Hematopoietic multipotent progenitor cell treated with erythropoietin and hydrocortisone succinate and interleukin-3 and kit ligand, for 4 days (in vitro differentiated cells): ENCODE data around the gene DACH2.

Experiments used
- DNase-seq: peaks from one replicate; pipeline ENCODE4 v3.0.0-alpha.2; 2015

Gene DACH2

GRCh38 chrX:86329174-86329573, 180.9 kb downstream of the DACH2 start:
- no peak for DNase-seq

GRCh38 chrX:86348669-86349068, 200.4 kb downstream of the DACH2 start:
- peak; percentile 2 for DNase-seq

GRCh38 chrX:86349115-86349514, 200.9 kb downstream of the DACH2 start:
- DNase-seq = no peak

- no peak for DNase-seq
These were observed 221.8 kb downstream of the DACH2 start for GRCh38 chrX:86369847-86370630.

- DNase-seq = no peak
These were observed 222.7 kb downstream of the DACH2 start for GRCh38 chrX:86370927-86371326.

- DNase-seq = no peak
These were observed 231.0 kb downstream of the DACH2 start for GRCh38 chrX:86379209-86379608.

GRCh38 chrX:86383681-86384540, 235.7 kb downstream of the DACH2 start:
- no peak for DNase-seq

- DNase-seq = no peak
These were observed 259.1 kb downstream of the DACH2 start for GRCh38 chrX:86407371-86407770.

- DNase-seq = no peak
These were observed 273.5 kb downstream of the DACH2 start for GRCh38 chrX:86421771-86422170.

GRCh38 chrX:86436116-86436515, 287.9 kb downstream of the DACH2 start:
- no peak for DNase-seq

- DNase-seq = no peak
These were observed 307.2 kb downstream of the DACH2 start for GRCh38 chrX:86455495-86455894.

GRCh38 chrX:86460760-86461159, 312.5 kb downstream of the DACH2 start:
- no peak for DNase-seq

- DNase-seq = no peak
These were observed 356.0 kb downstream of the DACH2 start for GRCh38 chrX:86504297-86504696.

GRCh38 chrX:86507331-86507730, 359.1 kb downstream of the DACH2 start:
- no peak for DNase-seq

GRCh38 chrX:86579777-86580176, 431.5 kb downstream of the DACH2 start:
- no peak for DNase-seq

- DNase-seq = no peak
These were observed 456.4 kb downstream of the DACH2 start for GRCh38 chrX:86604607-86605006.

- DNase-seq = no peak
These were observed 548.7 kb downstream of the DACH2 start for GRCh38 chrX:86696951-86697350.

GRCh38 chrX:86711531-86712180, 563.4 kb downstream of the DACH2 start:
- DNase-seq = no peak

- no peak for DNase-seq
These were observed 566.2 kb downstream of the DACH2 start for GRCh38 chrX:86714441-86714840.

GRCh38 chrX:86724277-86724676, 576.0 kb downstream of the DACH2 start:
- DNase-seq = no peak

GRCh38 chrX:86747091-86747490, 598.8 kb downstream of the DACH2 start:
- no peak for DNase-seq

- DNase-seq = no peak
These were observed 657.0 kb downstream of the DACH2 start for GRCh38 chrX:86805241-86805640.

GRCh38 chrX:86806786-86807185, 658.5 kb downstream of the DACH2 start:
- DNase-seq = peak; percentile 37

GRCh38 chrX:86809651-86810050, 661.4 kb downstream of the DACH2 start:
- DNase-seq = no peak
